ENCODE data around the gene OR10AD1.

Gene OR10AD1

GRCh38 chr12:48193623-48194022 lies 9.5 kb downstream of the OR10AD1 start:
- H3K9me3 ChIP-seq (ENCODE audit: control insufficient read depth in 1 of 2, low read length in 2 of 2), result no peaks in the 10 kb centered on the region
- H3K27ac ChIP-seq (ENCODE audit: low read depth, low read length), result no peak overlapping the region
- H3K36me3 ChIP-seq (ENCODE audit: control insufficient read depth in 1 of 2, insufficient read depth in 2 of 2, low read length in 2 of 2), result no peaks in the 10 kb centered on the region
- no peak overlapping the region for H3K9ac ChIP-seq (ENCODE audit: low read depth in 1 of 2, low read length in 2 of 2)
- H3K4me1 ChIP-seq (ENCODE audit: control insufficient read depth in 1 of 2, insufficient read depth in 2 of 2, low read length in 2 of 2), result peaks cover 0 to 5% of the 10 kb centered on the region in 2 donors
- peaks cover 0 to 5% of the 10 kb centered on the region in 2 donors for H3K27me3 ChIP-seq (ENCODE audit: control insufficient read depth in 1 of 2, insufficient read depth in 2 of 2, low read length in 2 of 2)
- H3K4me3 ChIP-seq (ENCODE audit: low read depth in 1 of 2, low read length in 2 of 2), result no peak overlapping the region

DNA sequence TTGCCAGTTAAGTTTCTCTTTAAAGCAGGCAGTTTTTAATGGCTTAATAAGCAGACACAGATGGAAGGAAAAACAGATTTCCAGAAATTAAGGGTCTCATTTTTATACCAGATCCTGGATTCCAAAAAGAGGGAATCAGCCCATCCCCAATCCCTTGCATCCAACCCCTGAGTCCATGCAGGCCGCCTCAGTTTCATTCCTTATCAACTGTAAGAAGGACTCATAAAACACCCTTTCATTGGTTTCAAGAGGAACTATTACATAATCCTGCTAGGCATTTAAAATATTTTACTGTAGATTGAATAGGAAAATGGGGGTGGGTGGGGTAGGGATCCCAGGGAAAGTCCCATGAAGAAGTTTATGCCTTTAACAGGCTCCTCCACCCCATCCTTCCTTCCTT lies 10.2 kb downstream of the OR10AD1 start:
- Histone ChIP-seq H3K4me1 (ENCODE audit: control insufficient read depth in 1 of 2, insufficient read depth in 2 of 2, low read length in 2 of 2) (peaks cover 0 to 5% of the 10 kb centered on the region in 2 donors), H3K36me3 (ENCODE audit: control insufficient read depth in 1 of 2, insufficient read depth in 2 of 2, low read length in 2 of 2) (no peaks in the 10 kb centered on the region), H3K27me3 (ENCODE audit: control insufficient read depth in 1 of 2, insufficient read depth in 2 of 2, low read length in 2 of 2) (peaks cover 0 to 5% of the 10 kb centered on the region in 2 donors), H3K4me3 (ENCODE audit: low read depth in 1 of 2, low read length in 2 of 2) (no peak overlapping the region), H3K27ac (ENCODE audit: low read depth, low read length) (no peak overlapping the region), H3K9ac (ENCODE audit: low read depth in 1 of 2, low read length in 2 of 2) (no peak overlapping the region), H3K9me3 (ENCODE audit: control insufficient read depth in 1 of 2, low read length in 2 of 2) (no peaks in the 10 kb centered on the region)

- no peaks in the 10 kb centered on the region for H3K9me3 ChIP-seq (ENCODE audit: control insufficient read depth in 1 of 2, low read length in 2 of 2)
- H3K27me3 ChIP-seq (ENCODE audit: control insufficient read depth in 1 of 2, insufficient read depth in 2 of 2, low read length in 2 of 2), result peaks cover under 1 to 5% of the 10 kb centered on the region in 2 donors
- no peak overlapping the region for H3K9ac ChIP-seq (ENCODE audit: low read depth in 1 of 2, low read length in 2 of 2)
- H3K27ac ChIP-seq (ENCODE audit: low read depth, low read length), result no peak overlapping the region
- no peak overlapping the region for H3K4me3 ChIP-seq (ENCODE audit: low read depth in 1 of 2, low read length in 2 of 2)
- H3K4me1 ChIP-seq (ENCODE audit: control insufficient read depth in 1 of 2, insufficient read depth in 2 of 2, low read length in 2 of 2), result no peaks in the 10 kb centered on the region
- no peaks in the 10 kb centered on the region for H3K36me3 ChIP-seq (ENCODE audit: control insufficient read depth in 1 of 2, insufficient read depth in 2 of 2, low read length in 2 of 2)
These were observed 12.0 kb downstream of the OR10AD1 start for GRCh38 chr12:48191096-48191495.

- Histone ChIP-seq H3K36me3 (ENCODE audit: control insufficient read depth in 1 of 2, insufficient read depth in 2 of 2, low read length in 2 of 2) (no peaks in the 10 kb centered on the region), H3K27ac (ENCODE audit: low read depth, low read length) (no peak overlapping the region), H3K27me3 (ENCODE audit: control insufficient read depth in 1 of 2, insufficient read depth in 2 of 2, low read length in 2 of 2) (peaks cover 16 to 18% of the 10 kb centered on the region in 2 donors), H3K9me3 (ENCODE audit: control insufficient read depth in 1 of 2, low read length in 2 of 2) (no peaks in the 10 kb centered on the region), H3K9ac (ENCODE audit: low read depth in 1 of 2, low read length in 2 of 2) (no peak overlapping the region), H3K4me1 (ENCODE audit: control insufficient read depth in 1 of 2, insufficient read depth in 2 of 2, low read length in 2 of 2) (no peaks in the 10 kb centered on the region), H3K4me3 (ENCODE audit: low read depth in 1 of 2, low read length in 2 of 2) (no peak overlapping the region)
These were observed 13.6 kb downstream of the OR10AD1 start for GRCh38 chr12:48189331-48190125.

- Histone ChIP-seq H3K9ac (ENCODE audit: low read depth in 1 of 2, low read length in 2 of 2) (no peak overlapping the region), H3K4me1 (ENCODE audit: control insufficient read depth in 1 of 2, insufficient read depth in 2 of 2, low read length in 2 of 2) (peaks cover 3 to 4% of the 10 kb centered on the region in 2 donors), H3K27me3 (ENCODE audit: control insufficient read depth in 1 of 2, insufficient read depth in 2 of 2, low read length in 2 of 2) (peaks cover 22 to 27% of the 10 kb centered on the region in 2 donors), H3K36me3 (ENCODE audit: control insufficient read depth in 1 of 2, insufficient read depth in 2 of 2, low read length in 2 of 2) (no peaks in the 10 kb centered on the region), H3K27ac (ENCODE audit: low read depth, low read length) (no peak overlapping the region), H3K9me3 (ENCODE audit: control insufficient read depth in 1 of 2, low read length in 2 of 2) (no peaks in the 10 kb centered on the region), H3K4me3 (ENCODE audit: low read depth in 1 of 2, low read length in 2 of 2) (no peak overlapping the region)
These were observed 15.0 kb downstream of the OR10AD1 start for GRCh38 chr12:48187916-48188695.

DNA sequence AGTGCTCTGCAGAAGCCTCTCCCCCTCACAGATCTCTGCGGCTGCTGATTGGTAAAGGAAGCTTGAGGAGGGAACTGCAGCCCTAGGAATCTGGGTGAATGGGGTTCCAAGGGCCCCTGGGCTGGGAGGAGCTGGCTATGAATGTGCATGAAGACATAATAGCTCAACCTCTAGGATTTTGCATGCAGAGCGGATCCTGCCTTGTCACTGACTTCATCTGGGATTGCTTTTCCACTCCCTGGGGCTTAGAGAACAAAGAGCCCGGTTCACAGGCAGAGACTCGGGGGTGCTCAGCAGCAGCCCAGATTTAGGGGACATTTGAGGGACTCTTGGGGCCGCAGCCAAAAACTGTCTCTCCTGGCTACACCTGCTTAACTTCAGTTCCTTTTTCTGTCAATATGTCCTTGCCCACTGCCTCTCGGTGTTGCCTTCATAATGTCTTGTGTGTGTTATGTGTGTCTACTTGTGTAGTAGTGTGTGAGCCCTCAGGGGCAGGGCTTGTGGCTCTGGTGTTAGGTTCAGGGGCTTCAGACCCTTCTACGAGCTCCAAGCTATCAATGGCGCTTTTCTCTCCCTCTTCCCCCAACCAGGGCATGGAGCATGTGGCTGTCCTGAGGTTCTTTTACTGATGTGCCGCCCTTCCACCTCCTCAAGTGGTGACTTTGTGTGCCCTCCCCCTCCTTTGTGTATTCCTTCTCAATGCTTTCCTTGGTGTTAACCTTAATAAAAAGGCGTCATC lies 17.7 kb downstream of the OR10AD1 start:
- H3K27ac ChIP-seq (ENCODE audit: low read depth, low read length), result no peak overlapping the region
- no peaks in the 10 kb centered on the region for H3K9me3 ChIP-seq (ENCODE audit: control insufficient read depth in 1 of 2, low read length in 2 of 2)
- no peak overlapping the region for H3K9ac ChIP-seq (ENCODE audit: low read depth in 1 of 2, low read length in 2 of 2)
- H3K4me3 ChIP-seq (ENCODE audit: low read depth in 1 of 2, low read length in 2 of 2), result no peak overlapping the region
- H3K27me3 ChIP-seq (ENCODE audit: control insufficient read depth in 1 of 2, insufficient read depth in 2 of 2, low read length in 2 of 2), result peaks cover 40 to 49% of the 10 kb centered on the region in 2 donors
- H3K36me3 ChIP-seq (ENCODE audit: control insufficient read depth in 1 of 2, insufficient read depth in 2 of 2, low read length in 2 of 2), result no peaks in the 10 kb centered on the region
- H3K4me1 ChIP-seq (ENCODE audit: control insufficient read depth in 1 of 2, insufficient read depth in 2 of 2, low read length in 2 of 2), result peaks cover 10 to 13% of the 10 kb centered on the region in 2 donors

- Histone ChIP-seq H3K4me3 (ENCODE audit: low read depth in 1 of 2, low read length in 2 of 2) (peak overlapping the region in 1 of 2 donors; percentile 72), H3K27me3 (ENCODE audit: control insufficient read depth in 1 of 2, insufficient read depth in 2 of 2, low read length in 2 of 2) (peaks cover 43 to 49% of the 10 kb centered on the region in 2 donors), H3K9ac (ENCODE audit: low read depth in 1 of 2, low read length in 2 of 2) (no peak overlapping the region), H3K36me3 (ENCODE audit: control insufficient read depth in 1 of 2, insufficient read depth in 2 of 2, low read length in 2 of 2) (no peaks in the 10 kb centered on the region), H3K27ac (ENCODE audit: low read depth, low read length) (no peak overlapping the region), H3K9me3 (ENCODE audit: control insufficient read depth in 1 of 2, low read length in 2 of 2) (no peaks in the 10 kb centered on the region), H3K4me1 (ENCODE audit: control insufficient read depth in 1 of 2, insufficient read depth in 2 of 2, low read length in 2 of 2) (peaks cover 10 to 13% of the 10 kb centered on the region in 2 donors)
These were observed 18.6 kb downstream of the OR10AD1 start for GRCh38 chr12:48184549-48184922.

- Histone ChIP-seq H3K9me3 (ENCODE audit: control insufficient read depth in 1 of 2, low read length in 2 of 2) (no peaks in the 10 kb centered on the region), H3K4me3 (ENCODE audit: low read depth in 1 of 2, low read length in 2 of 2) (peak overlapping the region; percentile 72 to 75), H3K27me3 (ENCODE audit: control insufficient read depth in 1 of 2, insufficient read depth in 2 of 2, low read length in 2 of 2) (peaks cover 43 to 51% of the 10 kb centered on the region in 2 donors), H3K27ac (ENCODE audit: low read depth, low read length) (no peak overlapping the region), H3K36me3 (ENCODE audit: control insufficient read depth in 1 of 2, insufficient read depth in 2 of 2, low read length in 2 of 2) (no peaks in the 10 kb centered on the region), H3K9ac (ENCODE audit: low read depth in 1 of 2, low read length in 2 of 2) (no peak overlapping the region), H3K4me1 (ENCODE audit: control insufficient read depth in 1 of 2, insufficient read depth in 2 of 2, low read length in 2 of 2) (peaks cover 10 to 13% of the 10 kb centered on the region in 2 donors)
These were observed 19.1 kb downstream of the OR10AD1 start for GRCh38 chr12:48183876-48184548.

DNA sequence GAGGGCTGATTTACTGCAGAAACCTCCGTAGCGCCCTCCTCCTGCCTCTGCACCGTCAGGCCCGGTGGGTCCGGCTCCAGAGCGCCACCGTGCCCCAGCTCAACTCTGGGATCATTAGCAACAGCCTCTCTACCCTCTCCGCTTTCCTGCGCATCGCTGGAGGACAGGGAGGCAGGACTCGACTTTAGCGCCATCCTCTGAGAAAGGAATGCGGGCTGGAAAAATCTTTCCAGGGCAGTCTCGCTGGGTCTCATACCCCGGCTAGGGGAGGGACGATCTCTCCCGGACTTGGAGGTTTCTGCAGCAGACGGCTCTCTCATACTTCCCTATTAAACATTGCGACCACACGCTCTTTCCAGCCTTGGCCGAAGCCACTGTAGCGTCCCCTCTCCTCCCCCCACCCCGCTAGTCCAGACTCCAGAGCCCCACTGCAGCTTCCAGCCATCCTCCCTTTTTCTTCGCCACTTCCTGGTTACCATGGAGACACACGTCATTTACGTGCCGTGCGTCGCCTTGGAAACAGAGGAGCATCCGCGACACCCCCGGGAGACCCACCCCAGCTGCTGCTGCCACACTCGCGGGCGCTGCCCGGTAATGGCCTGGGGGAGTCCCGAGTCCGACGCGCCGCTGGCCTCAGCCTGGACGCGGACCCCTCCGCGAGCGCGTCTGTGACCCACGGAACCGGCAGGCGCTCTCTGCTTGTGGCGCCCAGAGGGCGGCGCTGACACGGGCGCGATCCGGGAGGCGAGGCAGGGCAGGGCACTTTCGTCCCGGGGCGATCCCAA lies 19.8 kb downstream of the OR10AD1 start, which contains the start of gene CCDC184:
Gene CCDC184 (plus strand): TSS at position 554 of the 785 bp plus-strand sequence. CDS start 479 bp downstream, outside the sequence.
- Histone ChIP-seq H3K36me3 (ENCODE audit: control insufficient read depth in 1 of 2, insufficient read depth in 2 of 2, low read length in 2 of 2) (no peaks in the 10 kb centered on the region), H3K9ac (ENCODE audit: low read depth in 1 of 2, low read length in 2 of 2) (peak within 1 kb of the TSS; percentile 4 to 47), H3K4me1 (ENCODE audit: control insufficient read depth in 1 of 2, insufficient read depth in 2 of 2, low read length in 2 of 2) (peaks cover 10 to 13% of the 10 kb centered on the region in 2 donors), H3K4me3 (ENCODE audit: low read depth in 1 of 2, low read length in 2 of 2) (peak within 1 kb of the TSS; percentile 72 to 75), H3K27ac (ENCODE audit: low read depth, low read length) (no peak within 1 kb of the TSS), H3K9me3 (ENCODE audit: control insufficient read depth in 1 of 2, low read length in 2 of 2) (no peaks in the 10 kb centered on the region), H3K27me3 (ENCODE audit: control insufficient read depth in 1 of 2, insufficient read depth in 2 of 2, low read length in 2 of 2) (peaks cover 49 to 56% of the 10 kb centered on the region in 2 donors)

All from duodenal mucosa (tissue), 2 donors.